ENCODE measurements around the gene OSMR. TPM values are rescaled to one million over a fixed set of nuclear protein-coding genes. Genes with fewer than 3 reads are reported as not detected.

Gene OSMR
- total RNA-seq, result 9.7 and 54.0 TPM in 2 replicates

GRCh38 chr5:38845526-38846378 is at the start of gene OSMR:
TSS of gene OSMR (plus strand) at chr5:38846012. CDS start at chr5:38869045, 23,033 bp downstream.

Other genes with a start within 250 kb of the OSMR start
- gene RICTOR, start 228.4 kb downstream of the OSMR start, total RNA-seq, result 30.8 and 30.9 TPM in 2 replicates